ENCODE results near the gene GCLC. TPM values are rescaled to one million over a fixed set of nuclear protein-coding genes. Genes with fewer than 3 reads are reported as not detected.
"Not testable (repeated sequence)": the region's sequence is repeated elsewhere in the genome, so short reads cannot be mapped to it uniquely, and the experiment has no call there.

GCLC gene
- total RNA-seq, 1 experiment from 2014 or later: 39.1 TPM

DNA sequence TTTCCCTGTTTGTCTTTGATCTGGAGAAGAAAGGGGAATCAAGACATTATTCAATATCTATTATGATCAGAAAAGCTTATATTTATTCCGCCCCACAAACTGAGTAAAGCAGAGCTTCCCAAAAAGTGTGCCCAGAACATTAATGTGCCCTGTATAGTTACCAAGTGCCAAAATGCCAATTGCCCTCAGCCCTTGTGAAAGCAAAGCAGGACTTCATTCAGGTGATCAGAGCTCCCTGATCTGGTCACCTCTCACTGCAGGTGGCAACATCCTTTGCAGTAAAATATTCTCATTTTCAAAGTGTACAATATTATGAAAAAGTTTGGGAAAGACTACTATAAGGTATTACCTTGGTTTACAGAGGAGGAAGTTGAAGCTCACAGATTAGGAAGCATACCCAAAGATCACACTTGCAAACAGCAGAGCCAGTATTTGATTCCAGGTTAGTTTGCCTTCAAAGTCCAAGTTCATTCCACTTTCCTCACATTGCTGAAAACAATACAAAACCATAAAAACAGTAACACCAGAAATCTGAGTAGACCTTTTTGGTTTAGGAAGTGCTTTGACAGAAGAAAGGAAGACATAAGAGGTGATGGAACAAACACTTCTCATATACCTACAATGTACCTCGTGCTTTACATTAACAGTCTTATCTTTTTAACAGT, 19.6 kb upstream of the GCLC start:
- DNase-seq (ENCODE audit: low spot score): no peak

DNA sequence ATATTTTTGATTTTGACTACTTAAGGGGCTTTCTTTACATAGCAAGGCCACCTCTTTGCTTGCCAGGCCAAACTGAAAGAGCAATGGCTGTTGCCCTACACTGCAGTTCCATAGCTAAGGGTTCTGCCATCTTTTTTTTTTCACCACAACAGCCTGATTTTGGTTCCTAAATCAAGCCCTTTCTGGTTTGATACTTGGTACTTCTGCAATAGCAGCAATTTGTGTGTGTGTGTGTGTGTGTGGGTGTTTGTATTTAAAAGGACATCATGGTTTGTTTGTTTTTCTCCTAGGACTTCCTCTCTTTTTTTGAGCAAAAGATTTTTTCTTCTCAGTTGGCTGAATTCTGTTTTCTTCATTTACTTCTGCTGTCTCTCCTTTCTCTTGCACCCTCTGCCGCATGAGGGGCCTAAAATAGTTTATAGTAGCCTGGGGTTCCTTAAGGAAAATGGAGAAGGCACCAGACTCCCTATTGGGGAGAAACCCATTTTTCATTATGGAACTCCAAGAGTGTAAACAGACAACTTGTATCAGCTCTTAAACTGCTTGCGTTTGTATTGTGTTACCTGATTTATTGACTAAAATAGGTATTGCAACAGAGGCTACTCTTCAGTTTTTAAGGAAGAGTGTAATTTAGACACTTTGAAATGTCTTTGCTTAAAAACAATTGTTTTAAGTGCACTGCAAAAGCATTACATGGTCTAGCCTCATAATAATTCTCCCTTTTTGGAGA, 12.2 kb upstream of the GCLC start:
- DNase-seq (ENCODE audit: low spot score): no peak

DNA sequence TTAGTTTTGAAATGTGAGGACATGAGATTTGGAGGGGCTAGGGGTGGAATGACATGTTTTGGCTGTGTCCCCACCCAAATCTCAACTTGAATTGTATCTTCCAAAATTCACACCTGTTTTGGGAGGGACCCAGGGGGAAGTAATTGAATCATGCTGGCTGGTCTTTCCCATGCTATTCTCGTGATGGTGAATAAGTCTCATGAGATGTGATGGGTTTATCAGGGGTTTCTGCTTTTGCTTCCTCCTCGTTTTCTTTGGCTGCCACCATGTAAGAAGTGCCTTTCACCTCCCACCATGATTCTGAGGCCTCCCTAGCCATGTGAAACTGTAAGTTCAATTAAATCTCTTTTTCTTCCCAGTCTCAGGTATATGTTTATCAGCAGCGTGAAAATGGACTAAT, 8.7 kb upstream of the GCLC start:
- DNase-seq (ENCODE audit: low spot score): not testable (repeated sequence)

DNA sequence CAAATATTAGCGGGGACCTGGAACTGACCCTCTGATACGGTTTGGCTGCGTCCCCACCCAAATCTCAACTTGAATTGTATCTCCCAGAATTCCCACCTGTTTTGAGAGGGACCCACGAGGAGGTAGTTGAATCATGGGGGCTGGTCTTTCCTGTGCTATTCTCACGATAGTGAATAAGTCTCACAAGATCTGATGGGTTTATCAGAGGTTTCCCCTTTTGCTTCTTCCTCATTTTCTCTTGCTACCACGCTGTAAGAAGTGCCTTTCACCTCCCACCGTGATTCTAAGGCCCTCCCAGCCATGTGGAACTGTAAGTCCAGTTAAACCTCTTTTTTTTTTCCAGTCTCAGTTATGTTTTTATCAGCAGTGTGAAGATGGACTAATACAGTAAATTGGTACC, 6.8 kb upstream of the GCLC start:
- not testable (repeated sequence) for DNase-seq (ENCODE audit: low spot score)

DNA sequence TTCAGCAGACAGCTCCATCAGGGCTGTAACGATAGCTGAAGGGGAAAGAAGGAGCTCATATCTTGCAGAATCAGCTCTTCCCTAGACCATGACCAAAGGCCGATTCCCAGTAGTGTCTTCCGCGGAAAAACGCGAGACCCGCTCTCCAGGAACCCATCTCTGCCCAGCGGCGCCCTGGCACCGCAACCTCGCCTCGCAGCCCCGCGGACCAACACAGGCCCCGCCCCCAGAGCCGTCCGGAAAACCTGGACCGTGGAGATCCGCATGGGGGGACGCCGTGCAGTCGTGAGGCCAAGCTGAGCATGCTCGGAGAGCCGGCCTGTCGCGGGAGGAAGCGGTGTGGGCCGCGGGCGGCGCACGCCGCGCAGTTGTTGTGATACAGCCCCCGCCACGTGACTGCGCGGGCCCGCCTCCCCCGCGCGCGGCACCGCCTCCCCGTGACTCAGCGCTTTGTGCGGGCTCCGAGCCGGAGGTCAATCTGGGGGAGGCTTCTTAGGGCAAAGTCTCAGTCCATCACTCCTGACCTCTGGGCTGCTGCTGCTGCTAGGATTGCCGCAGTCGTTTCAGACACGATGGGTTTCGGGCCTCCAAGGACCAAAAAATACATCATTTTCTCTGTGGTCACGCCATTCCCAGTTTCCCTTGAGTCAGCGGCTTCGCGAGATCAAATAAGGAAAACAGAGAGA, 3.1 kb upstream of the GCLC start:
- DNase-seq (ENCODE audit: low spot score): peak; percentile 96

DNA sequence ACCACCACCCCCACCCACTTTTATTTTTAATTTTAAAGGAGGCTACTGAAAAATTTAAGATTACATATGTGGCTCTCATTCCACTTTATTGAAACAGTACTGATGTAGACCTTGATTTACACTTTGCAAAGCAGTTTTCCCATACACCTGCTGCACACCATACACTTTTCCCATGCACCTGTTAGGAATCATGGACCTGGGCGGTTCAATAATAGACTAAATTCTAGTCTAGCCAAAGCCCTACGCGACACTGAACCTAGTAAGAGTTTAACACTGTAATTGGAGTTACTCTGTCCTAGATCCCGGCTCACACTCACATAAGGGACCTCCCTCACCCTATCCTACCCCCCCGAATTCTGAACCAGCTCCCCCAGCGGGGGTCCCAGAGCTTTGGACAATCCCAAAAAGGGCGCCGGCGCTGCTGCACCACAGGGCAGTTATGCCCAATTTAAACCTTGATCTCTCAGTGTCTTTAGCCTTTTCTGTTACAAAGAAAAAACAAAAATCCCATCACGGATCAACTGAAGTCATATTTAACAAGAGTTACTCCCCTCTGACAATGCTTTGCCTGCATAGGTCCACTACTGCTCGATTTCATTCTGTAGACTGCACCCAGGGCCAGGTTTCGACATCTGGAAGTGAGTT, 2.4 kb upstream of the GCLC start:
- DNase-seq (ENCODE audit: low spot score): peak; percentile 30

DNA sequence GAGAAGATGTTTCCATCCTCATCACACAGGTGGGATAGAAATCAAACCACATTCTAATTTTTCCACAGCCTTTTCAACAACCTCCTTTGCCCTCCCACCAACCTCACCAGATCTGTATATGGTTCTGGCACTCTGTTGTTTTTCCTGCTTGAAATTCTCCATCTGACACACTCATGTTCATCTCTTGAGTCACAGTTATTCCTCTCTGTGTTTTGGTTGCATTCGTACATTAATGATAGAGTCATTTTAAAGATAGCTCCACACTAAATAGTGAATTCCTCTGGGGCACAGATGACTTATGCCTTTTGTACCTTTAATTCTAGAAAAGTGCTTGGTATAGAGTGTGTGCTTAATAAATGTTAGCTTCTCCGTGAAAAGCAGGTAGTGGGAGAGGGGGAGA, 1.4 kb upstream of the GCLC start:
- DNase-seq (ENCODE audit: low spot score): no peak

DNA sequence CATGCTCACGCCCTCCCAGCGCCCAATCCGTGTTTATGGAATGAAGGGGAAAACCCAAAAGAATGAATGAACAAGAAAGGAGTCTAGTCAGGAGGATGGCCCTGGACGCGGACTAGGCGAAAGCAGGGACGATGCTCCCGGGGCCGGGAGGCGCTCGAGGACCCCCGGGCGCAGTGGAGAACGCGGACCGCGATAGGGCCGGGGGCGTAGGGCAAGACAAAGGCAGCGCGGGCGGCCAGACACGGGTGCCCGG, 758 bp downstream of the GCLC start:
- no peak for DNase-seq (ENCODE audit: low spot score)

DNA sequence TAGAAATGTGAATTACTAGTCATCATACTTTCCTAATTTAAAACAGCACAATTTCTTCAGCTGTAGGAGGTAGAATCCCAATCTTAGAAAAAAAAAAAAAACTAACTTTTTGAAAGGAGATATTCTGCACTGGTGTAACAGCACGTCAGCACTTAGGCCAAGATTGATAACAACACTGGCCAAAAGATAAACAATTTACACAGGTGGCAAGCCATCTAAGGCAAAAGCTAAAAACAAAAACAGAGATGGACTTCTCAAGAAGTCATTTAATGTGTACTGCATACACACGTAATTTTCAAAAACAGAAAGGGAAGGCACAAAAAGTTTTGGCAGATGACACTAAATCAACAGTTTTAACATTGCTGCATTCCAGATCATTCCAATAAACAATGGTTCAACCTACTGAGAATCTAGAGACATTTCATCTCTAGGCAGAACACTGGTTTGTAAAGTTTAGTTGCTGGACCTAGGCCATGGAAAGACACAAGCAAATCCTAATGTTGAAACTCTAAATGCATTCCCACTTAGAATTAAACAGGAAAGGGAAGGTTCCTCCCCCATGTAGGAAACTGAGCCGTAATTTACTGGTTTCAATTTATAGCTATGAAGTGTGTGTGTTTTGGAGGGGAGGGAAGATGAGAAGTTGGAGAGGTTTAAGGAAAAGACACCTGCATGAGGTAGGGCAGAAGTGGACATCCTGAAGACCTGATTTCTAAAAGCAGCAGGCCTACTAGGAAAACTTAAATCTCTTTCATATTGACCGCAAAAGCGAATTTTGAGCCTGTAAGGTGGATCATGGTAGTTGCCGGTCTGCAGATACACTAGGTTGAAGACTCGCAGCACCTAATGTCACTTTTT, 1.3 kb downstream of the GCLC start:
- peak; percentile 54 for DNase-seq (ENCODE audit: low spot score)

DNA sequence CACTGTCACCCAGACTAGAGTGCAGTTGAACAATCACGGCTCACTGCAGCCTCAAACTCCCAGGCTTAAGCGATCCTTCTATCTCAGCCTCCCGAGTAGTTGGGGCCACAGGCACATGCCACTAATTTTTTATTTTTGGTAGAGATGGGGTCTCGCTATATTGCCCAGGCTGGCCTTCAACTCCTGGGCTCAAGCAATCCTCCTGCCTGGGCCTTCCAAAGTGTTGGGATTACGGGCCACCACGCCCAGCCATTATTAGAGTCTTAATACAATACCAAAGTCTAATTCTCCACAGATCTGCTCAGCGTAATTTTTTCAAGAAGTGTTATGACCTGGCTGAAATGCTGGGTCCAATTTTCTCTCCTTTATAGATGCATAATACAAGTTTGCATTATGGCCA, 3.0 kb downstream of the GCLC start:
- no peak for DNase-seq (ENCODE audit: low spot score)

DNA sequence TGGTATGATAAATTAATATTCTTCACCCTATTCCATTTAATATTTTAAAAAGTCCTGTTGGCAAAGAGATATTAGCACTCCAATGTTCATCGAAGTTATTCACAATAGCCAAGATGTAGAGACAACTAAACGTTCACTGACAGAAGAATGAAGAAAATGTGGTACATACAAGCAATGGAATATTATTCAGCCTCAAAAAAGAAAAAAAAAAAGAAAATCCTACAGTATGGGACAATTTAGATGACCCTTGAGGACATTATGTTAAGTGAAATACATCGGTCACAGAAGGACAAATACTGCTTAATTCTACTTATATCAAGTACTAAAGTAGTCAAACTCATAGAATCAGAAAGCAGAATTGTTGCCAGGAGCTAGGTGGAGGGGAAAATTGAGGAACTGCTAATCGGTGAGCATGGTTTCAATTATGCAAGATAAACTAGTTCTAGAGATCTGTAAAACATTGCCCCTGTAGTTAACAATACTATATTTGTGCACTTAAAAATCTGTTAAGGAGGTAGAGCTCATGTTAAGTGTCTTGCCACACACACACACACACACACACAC, 4.7 kb downstream of the GCLC start:
- DNase-seq (ENCODE audit: low spot score): no peak

DNA sequence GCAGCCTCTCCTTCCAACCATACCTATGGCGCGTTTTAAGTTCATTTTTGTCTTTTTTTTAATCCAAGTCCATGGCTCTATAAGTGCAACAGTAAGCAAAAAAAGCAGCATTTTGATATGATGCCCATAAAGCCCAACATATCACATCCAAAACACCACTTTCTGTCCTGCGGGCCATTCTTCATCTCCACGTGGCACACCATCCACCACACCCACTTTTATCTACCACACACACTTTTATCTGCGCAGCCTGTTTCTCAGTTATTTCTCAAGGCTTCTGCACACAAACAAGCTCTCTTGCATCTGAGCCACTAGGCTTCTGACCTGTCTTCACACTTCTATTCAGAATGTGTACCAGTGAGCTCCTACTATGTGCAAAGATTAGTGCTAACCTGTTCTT, 5.3 kb downstream of the GCLC start:
- no peak for DNase-seq (ENCODE audit: low spot score)

DNA sequence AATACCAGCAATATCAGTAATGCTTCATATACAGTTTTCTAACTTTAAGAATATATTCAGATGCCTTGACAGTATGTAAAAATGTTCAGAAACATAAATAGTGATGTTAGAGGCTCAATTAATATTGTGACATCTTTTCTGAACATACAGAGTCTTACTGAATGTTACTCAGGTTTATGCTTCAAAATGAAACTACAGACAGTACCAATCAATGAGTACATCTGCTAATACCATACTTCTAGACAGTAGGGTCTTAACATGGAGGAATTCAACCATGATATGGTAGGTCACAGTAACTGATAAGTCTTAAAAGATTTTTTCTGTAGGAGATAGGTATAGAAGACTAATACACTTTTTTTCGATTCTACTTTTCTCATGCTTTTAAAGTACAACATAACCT, 8.3 kb downstream of the GCLC start:
- no peak for DNase-seq (ENCODE audit: low spot score)

DNA sequence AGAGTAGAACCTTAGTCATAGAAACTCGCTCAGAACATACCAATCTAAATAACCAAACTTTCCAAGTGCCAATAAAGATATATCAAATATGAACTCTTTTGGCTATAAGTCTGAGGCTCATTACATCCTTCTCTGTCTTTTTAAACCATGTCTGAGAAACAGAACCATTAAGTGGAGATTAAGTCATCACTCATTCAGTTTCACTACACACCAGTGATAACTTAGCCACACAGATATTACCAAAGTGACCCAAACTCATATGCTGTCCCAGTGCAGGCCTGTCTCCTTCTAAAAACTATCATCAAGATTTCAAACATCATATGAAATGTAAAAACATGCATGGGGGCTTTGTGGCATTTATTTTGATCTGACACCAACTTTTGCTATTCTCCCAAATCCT, 12.0 kb downstream of the GCLC start:
- no peak for DNase-seq (ENCODE audit: low spot score)

DNA sequence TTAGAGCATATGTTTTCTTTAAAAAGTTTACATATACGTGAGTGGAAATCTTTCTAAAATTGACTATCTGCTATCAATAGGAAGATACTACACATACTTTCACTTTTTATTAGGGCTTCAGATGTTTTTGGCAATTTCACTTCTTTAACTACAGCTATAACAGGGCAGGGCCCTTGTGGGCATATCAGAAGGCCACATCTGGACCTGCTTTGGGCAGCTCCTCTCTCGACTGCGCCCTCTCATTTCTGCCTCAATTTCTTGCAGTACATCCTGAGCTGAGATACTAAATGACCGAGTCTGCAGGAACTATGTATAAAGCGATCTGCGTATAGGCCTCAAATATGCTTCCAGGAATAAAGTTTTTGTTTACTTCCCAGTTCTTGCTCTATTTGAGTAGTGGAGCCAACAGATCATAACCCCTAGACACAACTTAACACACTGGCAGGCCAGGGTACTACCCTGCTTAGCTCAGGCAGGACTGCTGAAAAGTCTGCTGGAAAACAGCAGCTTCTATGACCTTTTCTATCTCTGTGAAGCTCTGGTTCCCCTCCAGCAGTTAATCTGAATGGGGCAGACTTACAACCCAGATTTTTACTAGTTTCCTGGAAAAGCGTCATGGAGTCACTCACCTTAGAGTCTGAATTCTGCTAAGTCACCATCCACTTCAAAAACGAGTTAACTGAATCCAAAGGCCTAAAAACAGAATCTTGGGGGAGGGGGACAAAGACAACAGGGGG, 12.7 kb downstream of the GCLC start:
- no peak for DNase-seq (ENCODE audit: low spot score)

DNA sequence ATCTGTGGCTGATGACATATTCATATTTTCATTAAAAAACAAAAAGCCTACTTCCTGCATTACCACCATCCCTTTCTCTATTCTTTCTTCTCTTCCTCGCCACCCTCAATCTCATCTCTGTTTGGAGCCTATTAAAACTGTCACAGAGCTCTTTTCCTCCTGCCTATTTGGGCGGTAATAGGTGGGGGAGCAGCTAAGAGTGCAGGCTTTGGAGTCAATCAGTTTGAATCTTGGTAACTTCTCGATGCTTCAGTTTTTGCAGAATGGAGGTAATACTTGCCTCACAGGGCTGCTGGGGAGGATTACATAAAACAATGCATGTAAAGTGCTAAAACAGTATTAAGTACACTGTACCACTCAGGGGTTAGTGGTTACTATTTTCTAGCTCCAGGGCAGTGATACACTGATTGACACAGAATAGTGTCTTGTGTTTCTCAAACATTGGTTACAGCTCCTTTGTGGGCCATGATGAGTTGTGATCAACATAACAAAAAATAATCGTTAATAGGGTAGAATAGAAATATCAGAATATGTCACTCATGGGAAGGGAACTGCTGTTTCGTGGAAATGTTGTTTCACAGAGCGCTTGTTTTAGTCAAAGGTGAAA, 14.0 kb downstream of the GCLC start:
- DNase-seq (ENCODE audit: low spot score): no peak

DNA sequence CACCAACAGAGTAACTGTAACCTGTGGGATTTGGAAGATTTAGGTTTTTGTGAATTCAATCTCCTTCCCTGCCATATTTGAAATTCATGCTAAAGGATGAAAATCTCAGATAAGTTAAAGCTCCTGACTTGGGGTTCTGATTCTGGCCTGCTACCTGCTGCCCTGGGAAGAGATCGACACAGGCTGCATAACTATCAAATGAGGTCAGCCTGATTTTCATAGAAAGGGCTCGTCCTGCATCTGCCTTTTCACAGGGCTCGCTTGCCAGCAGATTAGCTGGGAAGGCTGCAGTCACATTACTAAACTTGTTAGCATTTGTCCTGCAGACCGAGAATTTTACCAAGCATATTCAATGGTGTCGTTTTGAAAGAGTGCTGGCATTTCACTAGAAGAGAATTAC, 14.6 kb downstream of the GCLC start:
- no peak for DNase-seq (ENCODE audit: low spot score)

DNA sequence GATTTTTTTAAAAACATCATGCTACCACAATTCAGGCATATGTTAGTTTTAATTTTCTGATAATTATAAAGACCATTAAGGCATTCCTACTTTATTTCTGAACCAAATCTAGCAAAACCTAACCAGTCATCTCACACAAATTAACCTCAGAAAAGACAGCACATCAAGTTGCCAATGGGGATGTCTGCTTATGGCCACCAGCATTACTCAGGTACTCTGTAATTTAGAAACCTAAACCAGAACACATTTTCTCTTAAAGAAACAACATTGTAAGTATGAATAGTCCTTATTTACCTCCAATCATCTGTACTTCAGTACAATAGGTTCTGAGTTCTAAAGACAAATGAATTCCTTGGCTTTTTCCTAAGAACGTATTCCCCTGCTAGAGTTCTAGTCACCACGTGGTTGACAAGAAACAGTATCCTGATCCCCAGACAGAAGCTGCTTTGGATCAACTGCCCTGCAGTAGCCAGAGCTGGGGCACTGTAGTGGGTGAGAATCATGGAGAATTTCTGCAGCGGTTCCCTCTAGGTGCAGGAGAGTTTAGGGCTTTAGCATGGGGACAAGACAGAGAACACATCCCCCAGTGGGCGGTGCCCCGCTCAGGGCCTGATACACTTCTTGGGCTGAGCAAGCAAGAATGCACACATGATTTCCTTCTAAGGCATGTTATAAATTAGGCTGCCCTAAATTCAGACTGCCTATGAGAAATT, 15.4 kb downstream of the GCLC start:
- no peak for DNase-seq (ENCODE audit: low spot score)

DNA sequence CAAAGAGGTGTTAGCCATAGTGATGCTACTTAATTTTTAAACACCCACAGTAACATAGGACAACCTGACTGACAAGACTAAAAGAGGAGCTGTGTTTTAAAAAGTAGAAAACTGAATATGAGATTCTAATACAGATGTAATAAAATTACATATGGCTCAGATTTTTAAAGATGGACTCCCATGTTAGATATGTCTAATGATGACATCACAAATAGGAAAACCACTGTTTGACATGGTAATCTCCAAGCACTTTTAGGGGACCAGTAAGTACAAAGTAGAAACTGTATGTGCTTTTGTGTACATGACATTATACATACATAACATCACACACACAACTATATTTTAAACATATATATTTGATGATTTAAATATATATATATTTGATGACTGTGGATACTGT, 16.8 kb downstream of the GCLC start:
- no peak for DNase-seq (ENCODE audit: low spot score)
